ENCODE data around the gene IRAK1. TPM values are rescaled to one million over a fixed set of nuclear protein-coding genes. Genes with fewer than 3 reads are reported as not detected.

Gene IRAK1
- total RNA-seq, 1 donor from 2014 or later: 105 TPM

DNA sequence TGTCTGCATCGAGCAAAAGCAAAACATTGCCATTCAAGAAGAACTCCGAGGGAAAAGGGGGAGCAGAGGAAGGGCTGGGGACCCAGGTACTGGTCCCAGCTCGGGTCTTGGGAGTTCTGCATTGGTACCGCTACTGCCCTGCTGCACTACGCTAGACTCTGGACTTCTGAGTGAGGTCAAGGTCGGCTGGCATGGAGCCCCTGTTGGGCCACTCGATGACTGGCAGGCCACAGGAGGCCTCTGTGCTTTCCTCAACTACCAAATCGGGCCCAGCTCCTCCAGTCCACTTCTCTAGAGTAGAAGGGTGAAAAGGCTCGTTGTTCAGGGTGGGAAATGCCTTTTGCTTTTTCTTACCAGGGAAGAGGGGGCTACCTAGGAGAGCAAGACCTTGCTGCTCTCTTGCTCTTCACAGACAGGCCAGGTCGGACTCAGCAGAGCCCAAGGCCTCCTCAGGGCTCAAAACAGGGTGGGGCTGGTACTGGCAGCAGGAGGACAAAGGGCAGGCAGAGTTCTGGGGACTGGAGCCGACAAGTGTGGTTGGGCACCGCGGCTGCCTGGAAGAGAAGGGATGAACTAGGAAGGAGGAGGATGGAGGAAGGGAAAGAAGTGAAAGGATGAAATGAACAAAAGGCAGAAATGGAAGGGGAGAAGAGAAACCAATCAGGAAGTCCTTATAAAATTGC, 8.9 kb upstream of the IRAK1 start:
- Histone ChIP-seq H3K36me3 (peaks cover 28 to 43% of the 10 kb centered on the region in 2 donors), H3K9me3 (no peaks in the 10 kb centered on the region), H3K4me1 (no peaks in the 10 kb centered on the region), H3K4me3 (no peak overlapping the region), H3K27me3 (no peaks in the 10 kb centered on the region), H3K27ac (no peak overlapping the region)
- DNase-seq (ENCODE audit: low spot score in 2 of 2): no peak
- TF ChIP-seq, protein P1, sequence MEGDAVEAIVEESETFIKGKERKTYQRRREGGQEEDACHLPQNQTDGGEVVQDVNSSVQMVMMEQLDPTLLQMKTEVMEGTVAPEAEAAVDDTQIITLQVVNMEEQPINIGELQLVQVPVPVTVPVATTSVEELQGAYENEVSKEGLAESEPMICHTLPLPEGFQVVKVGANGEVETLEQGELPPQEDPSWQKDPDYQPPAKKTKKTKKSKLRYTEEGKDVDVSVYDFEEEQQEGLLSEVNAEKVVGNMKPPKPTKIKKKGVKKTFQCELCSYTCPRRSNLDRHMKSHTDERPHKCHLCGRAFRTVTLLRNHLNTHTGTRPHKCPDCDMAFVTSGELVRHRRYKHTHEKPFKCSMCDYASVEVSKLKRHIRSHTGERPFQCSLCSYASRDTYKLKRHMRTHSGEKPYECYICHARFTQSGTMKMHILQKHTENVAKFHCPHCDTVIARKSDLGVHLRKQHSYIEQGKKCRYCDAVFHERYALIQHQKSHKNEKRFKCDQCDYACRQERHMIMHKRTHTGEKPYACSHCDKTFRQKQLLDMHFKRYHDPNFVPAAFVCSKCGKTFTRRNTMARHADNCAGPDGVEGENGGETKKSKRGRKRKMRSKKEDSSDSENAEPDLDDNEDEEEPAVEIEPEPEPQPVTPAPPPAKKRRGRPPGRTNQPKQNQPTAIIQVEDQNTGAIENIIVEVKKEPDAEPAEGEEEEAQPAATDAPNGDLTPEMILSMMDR (IDR thresholded peaks at IDR 0.05): no peak
- intact Hi-C loops (cut with DNase I): no loop called here

DNA sequence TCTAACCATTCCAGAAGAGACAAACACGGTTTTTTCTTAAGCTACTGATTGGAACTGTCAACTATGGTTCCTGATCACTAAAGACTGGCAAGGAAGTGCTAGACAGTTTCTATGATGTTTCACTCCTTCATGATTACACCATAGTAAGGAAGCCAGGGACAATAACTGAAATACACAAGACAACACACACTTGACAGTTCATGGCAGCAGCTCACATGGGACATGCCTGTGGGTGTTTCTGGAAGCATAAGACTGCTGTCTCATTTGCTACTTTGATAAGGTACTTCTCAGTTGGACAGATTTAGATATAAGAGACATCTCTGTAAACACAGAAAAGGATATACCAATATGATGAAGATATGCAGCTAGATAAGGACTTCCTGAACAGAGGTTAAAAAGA, 8.3 kb upstream of the IRAK1 start:
- TF ChIP-seq, protein P1 (IDR thresholded peaks at IDR 0.05): no peak
- Histone ChIP-seq H3K4me3 (no peak overlapping the region), H3K27me3 (no peaks in the 10 kb centered on the region), H3K36me3 (peaks cover 28 to 43% of the 10 kb centered on the region in 2 donors), H3K27ac (no peak overlapping the region), H3K4me1 (no peaks in the 10 kb centered on the region), H3K9me3 (no peaks in the 10 kb centered on the region)
- intact Hi-C loops (cut with DNase I): no loop called here
- no peak for DNase-seq (ENCODE audit: low spot score in 2 of 2)

DNA sequence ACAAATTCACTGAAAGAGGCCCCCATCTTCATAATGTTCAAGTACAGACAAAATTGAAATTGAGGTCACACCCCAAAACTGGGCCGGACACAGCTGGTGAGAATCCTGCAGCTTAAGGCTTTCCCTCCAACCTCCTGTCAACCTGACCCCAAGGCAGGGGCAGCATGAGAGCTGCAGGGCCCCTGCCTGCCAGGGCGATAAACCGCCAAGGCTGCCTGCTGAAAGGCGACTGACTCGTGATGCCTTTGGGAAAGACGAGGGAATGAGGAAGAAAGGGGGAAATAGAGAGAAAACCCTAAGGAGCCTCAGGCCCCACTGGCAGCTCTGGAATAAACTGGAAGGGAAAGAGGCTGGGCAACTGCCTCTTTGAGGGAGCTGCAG, 7.3 kb upstream of the IRAK1 start:
- Histone ChIP-seq H3K4me1 (no peaks in the 10 kb centered on the region), H3K27ac (no peak overlapping the region), H3K4me3 (no peak overlapping the region), H3K36me3 (peaks cover 25 to 39% of the 10 kb centered on the region in 2 donors), H3K27me3 (no peaks in the 10 kb centered on the region), H3K9me3 (no peaks in the 10 kb centered on the region)
- intact Hi-C loops (cut with DNase I): no loop called here
- TF ChIP-seq, protein P1 (IDR thresholded peaks at IDR 0.05): no peak
- no peak for DNase-seq (ENCODE audit: low spot score in 2 of 2)

DNA sequence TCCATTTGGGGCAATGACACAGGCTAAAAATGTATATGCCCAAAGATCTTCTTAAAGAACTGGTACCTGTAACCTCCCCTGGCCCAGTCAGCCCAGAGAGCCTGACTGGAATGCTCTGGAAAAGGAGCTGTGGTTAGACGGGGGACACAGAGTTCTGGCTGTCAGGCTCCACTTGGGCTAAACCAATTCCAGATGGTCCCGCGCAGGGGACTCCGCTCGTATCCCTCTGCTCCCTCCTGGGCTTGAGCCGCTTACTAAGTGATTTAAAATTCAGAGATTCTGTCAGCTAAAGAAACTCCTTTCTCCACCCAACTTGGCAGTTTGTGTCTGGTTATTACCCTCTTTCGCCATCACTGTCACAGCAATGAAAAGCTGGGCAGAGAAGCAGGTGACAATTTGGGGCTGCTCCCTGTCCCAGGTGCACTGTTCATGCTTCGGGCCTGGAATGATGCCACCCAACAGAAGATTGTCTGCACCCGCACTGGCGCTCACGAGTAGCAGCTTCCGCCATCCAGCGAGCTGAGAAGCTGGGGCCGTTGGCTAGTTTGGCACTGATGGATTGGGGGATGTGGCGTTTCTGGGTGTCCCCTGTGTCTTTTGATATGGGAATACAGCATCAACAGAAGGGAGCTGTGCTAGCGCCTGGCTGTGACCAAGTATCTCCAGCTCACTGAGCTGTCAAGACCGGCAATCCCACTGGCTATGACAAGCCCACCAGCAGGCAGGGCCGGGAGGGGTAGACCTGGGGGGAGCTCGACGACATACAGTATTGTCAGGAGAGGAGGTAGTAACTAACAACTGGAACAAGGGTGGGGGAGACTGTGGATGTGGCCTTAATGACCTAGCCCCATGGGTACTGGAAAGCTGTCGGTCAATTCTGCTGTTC, 6.7 kb upstream of the IRAK1 start:
- Histone ChIP-seq H3K4me1 (no peaks in the 10 kb centered on the region), H3K4me3 (no peak overlapping the region), H3K27ac (no peak overlapping the region), H3K27me3 (no peaks in the 10 kb centered on the region), H3K9me3 (no peaks in the 10 kb centered on the region), H3K36me3 (peaks cover 20 to 36% of the 10 kb centered on the region in 2 donors)
- TF ChIP-seq, protein P1 (IDR thresholded peaks at IDR 0.05): no peak
- no peak for DNase-seq (ENCODE audit: low spot score in 2 of 2)
- intact Hi-C loops (cut with DNase I): no loop called here

DNA sequence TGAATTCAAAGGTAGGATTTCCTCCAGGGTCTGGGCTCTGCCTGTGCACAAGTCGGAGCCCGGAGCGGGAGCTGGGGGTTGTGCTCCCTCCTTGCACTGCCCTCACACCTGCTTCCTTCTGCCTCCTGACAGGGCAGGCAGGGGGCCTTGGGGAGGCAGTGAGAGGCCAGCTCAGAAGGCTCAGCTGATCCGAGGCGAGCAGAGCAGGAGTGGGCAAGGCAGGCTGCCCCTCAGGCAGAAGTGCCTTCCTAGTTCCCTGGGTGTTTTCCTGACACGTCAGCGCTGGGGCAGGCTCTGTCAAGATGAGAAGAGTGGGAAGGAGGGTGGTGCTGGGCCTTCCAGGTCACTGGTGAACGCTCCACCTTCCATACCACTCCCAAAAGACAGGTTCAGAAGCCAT, 5.5 kb upstream of the IRAK1 start:
- Histone ChIP-seq H3K4me1 (no peaks in the 10 kb centered on the region), H3K4me3 (no peak overlapping the region), H3K9me3 (no peaks in the 10 kb centered on the region), H3K27me3 (no peaks in the 10 kb centered on the region), H3K27ac (no peak overlapping the region), H3K36me3 (peaks cover 10 to 25% of the 10 kb centered on the region in 2 donors)
- DNase-seq (ENCODE audit: low spot score in 2 of 2): no peak
- intact Hi-C loops (cut with DNase I): no loop called here
- TF ChIP-seq, protein P1 (IDR thresholded peaks at IDR 0.05): no peak

Data from ascending aorta (tissue), 2 donors.